NCI-H2171 (cell line): ENCODE measurements around the gene ALKBH8.
"Not testable (repeated sequence)": the region's sequence is repeated elsewhere in the genome, so short reads cannot be mapped to it uniquely, and the experiment has no call there.

Experiments
- DNase-seq: peaks from one replicate; lab custom pipeline; 2025; lab: John Stamatoyannopoulos, UW

Gene ALKBH8

GRCh38 chr11:107577346-107577711, 11.8 kb upstream of the ALKBH8 start:
- no peak for DNase-seq

DNA sequence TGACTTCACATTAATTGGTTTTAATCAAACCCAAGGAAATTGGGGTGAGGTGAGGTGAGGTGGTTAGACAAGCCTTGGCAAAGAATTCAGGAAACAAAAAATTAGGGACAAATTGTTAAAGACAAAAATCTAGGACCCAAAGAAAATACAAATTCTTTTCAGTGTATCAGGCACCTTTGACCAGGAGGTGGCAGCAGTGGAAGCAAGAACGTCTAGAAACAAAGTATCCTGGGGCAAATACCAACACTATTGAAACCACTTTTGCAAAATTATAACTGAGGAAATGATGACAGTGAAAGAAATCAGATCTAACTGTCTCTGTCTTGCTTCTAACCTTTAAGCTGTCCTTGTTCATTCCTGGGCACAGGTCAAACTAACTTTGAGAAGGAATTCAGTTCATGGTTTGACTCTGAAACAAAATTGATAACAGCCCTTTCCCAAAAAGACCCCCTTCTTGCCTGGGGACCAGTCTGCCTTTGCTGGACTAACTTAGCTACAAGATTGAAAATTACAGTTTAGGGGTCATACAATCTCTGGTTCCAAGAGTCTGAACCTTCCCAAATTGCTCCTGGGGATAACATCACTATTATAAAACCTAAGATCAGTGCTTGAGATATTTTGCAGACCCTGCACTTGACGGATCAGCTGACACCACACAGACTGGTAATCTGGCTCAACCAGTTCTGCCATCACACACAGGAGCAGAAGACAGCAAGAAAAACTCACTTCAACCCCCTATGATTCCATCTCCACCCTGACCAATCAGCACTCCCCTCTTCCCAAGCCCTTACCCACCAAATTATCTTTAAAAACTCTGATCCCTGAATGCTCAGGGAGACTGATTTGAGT, 11.2 kb upstream of the ALKBH8 start:
- not testable (repeated sequence) for DNase-seq

DNA sequence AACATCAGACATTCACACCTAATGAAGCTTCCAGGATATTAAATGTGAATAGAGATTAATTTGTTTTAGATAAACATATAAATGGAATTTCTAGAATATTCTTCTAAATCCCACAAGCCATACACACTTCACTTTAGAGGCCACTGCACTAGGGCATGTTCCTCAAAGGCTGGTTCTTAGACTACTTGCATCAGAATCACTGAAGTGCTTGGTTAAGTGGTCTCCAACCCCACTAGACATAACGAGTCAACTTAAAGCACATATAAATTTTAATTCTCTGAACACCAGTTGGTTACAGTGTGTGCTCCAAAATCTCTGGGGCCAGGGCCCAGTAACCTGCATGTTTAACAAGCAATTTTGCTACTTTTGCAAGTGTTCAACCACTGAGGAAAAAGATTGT, 7.9 kb upstream of the ALKBH8 start:
- DNase-seq, result no peak

- no peak for DNase-seq
These were observed 4.5 kb upstream of the ALKBH8 start for GRCh38 chr11:107570015-107570414.

GRCh38 chr11:107567739-107568335, 2.3 kb upstream of the ALKBH8 start:
- DNase-seq, result no peak

GRCh38 chr11:107566569-107566968, 1.0 kb upstream of the ALKBH8 start:
- DNase-seq, result no peak

GRCh38 chr11:107565955-107566501, 493 bp upstream of the ALKBH8 start:
- not testable (repeated sequence) for DNase-seq

DNA sequence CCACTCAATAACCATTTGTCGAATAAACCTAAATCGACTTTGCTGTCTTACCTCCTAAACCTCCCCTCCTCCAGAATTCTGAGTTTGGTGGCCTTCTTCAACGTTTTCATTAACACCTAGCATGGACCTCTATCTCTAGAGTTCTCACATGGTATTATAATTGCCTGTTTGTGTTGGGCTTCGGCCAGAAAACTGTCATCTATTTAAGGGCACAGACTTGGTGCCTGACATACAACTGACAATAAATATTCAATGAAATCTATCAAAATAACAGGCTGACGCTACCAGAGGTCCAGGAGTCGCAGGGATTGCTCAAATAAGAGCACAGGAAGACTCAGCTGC, 687 bp downstream of the ALKBH8 start:
- DNase-seq, result no peak

- DNase-seq, result no peak
These were observed 1.8 kb downstream of the ALKBH8 start for GRCh38 chr11:107563702-107564101.

DNA sequence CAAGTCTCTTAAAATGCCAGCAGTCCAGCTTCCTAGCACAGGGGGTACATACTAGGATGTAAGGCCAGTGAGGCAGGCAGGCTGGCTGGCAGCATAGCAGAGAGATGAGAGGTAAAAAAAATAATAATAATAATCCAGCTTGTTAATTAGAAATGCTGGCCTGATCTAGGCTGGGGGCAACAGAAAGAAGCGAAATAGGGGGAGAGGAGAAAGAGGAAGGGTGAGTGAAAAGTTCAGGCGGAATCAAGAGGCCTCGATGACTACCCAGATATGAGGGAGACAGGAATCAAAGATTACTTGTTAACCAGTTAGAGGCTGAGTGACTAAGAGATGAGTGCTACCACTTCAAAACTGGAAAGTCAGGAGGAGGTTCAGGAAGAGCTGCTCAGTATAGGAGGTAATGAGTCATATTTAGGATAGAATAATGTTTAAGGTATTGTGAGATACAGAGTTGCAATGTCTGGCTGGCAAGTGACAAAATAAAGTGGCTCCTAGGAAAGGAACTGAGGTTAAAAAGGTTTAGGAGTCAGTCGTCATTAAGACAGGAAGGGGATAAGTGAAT, 2.8 kb downstream of the ALKBH8 start:
- DNase-seq, result no peak

DNA sequence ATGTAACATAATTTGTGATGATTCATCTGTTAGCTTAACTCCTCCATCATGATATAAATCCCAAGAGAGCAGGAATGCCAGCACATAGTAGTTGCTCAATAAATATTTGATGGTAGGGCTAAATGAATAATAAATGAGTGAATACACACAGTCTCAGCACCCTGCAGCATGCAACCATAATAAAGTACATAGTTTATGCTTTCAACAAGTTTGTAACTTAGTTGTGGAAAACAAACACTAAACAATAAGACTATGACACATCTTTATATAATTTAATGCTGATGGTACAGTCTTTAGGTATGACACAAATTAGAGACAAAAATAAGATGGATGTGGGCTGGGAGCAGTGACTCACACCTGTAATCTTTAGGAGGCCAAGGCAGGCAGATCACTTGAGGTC, 3.8 kb downstream of the ALKBH8 start:
- DNase-seq, result no peak

GRCh38 chr11:107550304-107550703, 15.2 kb downstream of the ALKBH8 start:
- no peak for DNase-seq

DNA sequence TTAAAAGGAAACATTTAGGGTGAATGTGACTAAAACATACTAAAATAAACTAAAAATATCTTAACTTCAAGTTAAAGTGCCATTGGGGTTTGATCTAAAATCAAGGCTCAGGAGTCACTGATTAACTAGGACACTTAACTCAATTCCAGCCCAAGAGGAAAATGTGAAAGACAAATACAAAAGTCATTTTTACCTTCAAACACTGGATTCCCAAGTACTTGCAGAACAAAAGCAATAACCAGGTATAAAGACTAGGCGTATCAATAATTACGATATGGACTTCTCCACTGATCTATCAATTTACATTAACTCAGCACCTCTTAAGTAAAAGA, 15.6 kb downstream of the ALKBH8 start:
- DNase-seq, result no peak

- no peak for DNase-seq
These were observed 16.1 kb downstream of the ALKBH8 start for GRCh38 chr11:107549253-107549953.

DNA sequence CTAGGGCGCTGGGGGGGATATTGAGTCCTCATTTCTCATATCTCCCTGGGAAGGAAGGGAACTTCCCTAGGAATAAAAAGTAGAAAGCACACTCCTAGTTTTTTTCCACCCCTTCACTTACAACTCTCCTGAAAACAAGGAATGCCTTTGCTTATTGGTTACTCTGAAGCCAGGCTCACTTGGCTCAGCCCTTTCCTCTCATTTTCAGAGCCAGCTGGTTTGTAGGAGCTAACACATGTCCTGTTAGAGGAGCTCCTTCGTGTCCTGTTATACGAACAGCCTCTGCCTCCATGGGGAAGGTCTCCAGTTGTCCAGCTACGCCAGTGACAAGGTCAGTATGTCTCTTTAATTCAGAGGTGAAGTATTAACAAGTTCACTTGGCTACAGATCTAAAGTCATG, 17.6 kb downstream of the ALKBH8 start:
- no peak for DNase-seq

- DNase-seq, result no peak
These were observed 20.4 kb downstream of the ALKBH8 start for GRCh38 chr11:107545101-107545514.

DNA sequence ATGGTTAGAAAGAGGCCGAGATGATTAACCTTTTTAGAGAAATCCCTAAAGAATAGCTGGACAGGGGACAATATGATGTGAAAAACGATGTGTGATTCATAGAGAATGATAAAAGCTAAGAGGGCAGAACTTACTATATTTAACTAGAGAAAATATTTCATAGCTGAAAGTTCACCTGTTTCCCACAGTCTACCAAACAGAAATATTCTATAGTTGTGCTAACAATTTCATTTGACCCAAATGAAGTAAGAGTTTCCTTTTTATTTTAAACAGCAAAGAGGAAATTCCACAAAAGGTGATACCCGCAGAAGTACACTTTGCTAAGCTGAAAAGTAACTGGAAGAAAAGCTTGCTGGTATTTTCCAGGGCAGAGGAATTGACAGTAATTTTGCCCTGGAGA, 26.7 kb downstream of the ALKBH8 start:
- DNase-seq, result no peak

GRCh38 chr11:107538239-107538638, 27.3 kb downstream of the ALKBH8 start:
- no peak for DNase-seq

- not testable (repeated sequence) for DNase-seq
These were observed 28.4 kb downstream of the ALKBH8 start for GRCh38 chr11:107537155-107537554.

GRCh38 chr11:107526197-107526596, 39.3 kb downstream of the ALKBH8 start:
- DNase-seq, result no peak

GRCh38 chr11:107508858-107509244, 56.7 kb downstream of the ALKBH8 start:
- DNase-seq, result no peak

DNA sequence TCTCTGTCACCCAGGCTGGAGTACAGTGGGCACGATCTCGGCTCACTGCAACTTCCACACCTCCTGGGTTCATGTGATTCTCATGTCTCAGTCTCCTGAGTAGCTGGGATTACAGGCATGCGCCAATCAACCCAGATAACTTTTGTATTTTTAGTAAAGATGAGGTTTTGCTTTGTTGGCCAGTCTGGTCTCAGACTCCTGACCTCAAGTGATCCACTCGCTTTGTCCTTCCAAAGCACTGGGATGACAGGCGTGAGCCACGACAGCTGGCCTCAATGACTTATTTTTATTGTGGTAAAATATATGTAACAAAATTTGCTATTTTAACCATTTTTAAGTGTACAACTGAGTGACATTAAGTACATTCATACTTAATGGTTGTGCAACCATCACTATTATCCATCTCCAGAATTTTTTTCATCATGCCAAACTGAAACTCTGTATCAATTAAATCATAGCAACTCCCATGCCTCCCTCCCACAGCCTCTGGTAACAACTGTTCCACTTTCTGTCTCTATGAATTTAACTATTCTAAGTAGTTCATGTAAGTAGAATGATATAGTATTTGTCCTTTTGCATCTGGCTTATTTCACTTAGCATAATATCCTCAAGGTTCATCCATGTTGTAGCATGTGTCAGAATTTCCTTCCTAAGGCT, 57.2 kb downstream of the ALKBH8 start:
- no peak for DNase-seq
